HL-60 (cell line): ENCODE data around the gene OR5K4.

Experiments used
- CTCF ChIP-seq: IDR thresholded peaks from one replicate; pipeline ENCODE4 v1.5.1; 2011; ENCODE audit warnings: low read length, control low read depth, inconsistent platforms; ENCODE audit not compliant: insufficient read depth
- GABPA ChIP-seq: IDR thresholded peaks from 2 replicates; pipeline ENCODE4 v1.6.1; 2012; ENCODE audit warnings: low read depth
- POLR2AphosphoS5 ChIP-seq: IDR thresholded peaks from 2 replicates; pipeline ENCODE4 v1.6.1; 2012; ENCODE audit warnings: low read depth

- TF ChIP-seq CTCF (peak; percentile 58), GABPA (no peak), POLR2AphosphoS5 (no peak)
These were observed 24.1 kb upstream of the OR5K4 start for GRCh38 chr3:98329392-98330124.
